HG02943 (cell line): ENCODE data around the gene RFK.

Experiments used
- ATAC-seq: cut with Tn5 transposase; IDR thresholded peaks from one replicate; pipeline ENCODE4 v1.9.1; 2021; ENCODE audit warnings: mild to moderate bottlenecking, low read depth, moderate library complexity; ENCODE audit not compliant: unreplicated experiment

The RFK gene

DNA sequence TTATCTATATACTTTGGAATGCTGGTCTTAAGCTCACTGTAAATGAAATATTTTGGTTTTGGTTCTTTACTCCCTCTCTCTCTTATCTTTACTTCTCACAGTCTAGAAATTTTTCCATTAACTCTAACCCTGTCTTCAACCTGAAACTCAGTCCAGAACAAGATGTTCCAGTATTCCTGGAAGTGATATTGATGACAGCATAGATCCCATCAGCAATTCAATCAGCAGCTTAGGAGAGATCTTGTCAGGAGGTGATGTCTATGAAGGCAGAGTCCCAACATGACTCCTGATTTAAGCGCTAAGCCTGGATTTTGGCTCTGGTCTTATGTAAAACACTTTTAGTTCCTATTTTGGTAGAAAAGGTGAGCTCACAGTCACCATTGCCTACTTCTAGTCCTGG is 52.6 kb downstream of the RFK start:
- no peak for ATAC-seq

- no peak for ATAC-seq
Measured at GRCh38 chr9:76338418-76338817, 55.8 kb downstream of the RFK start.

DNA sequence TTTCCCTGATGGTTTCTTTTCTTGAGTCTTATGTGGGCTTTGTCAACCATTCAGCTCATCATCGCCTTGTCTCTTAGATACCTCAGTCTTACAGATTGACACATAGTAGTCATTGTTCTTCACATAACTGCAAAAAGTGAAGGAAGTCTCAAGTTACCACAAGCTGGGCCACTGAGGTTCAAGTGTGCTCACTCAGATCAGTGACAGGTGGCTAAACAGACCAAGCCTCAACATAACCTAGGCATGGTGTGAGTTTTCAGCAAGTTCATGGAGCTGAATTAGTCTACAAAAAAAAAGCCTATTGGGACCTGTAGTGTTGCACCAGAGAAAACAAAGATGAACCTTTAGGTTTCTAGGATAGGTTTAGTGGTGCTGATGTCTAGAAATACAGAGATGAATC is 58.2 kb downstream of the RFK start:
- no peak for ATAC-seq
